ENCODE results near the gene ITGAL.
"Not testable (repeated sequence)": the region's sequence is repeated elsewhere in the genome, so short reads cannot be mapped to it uniquely, and the experiment has no call there.

The ITGAL gene

DNA sequence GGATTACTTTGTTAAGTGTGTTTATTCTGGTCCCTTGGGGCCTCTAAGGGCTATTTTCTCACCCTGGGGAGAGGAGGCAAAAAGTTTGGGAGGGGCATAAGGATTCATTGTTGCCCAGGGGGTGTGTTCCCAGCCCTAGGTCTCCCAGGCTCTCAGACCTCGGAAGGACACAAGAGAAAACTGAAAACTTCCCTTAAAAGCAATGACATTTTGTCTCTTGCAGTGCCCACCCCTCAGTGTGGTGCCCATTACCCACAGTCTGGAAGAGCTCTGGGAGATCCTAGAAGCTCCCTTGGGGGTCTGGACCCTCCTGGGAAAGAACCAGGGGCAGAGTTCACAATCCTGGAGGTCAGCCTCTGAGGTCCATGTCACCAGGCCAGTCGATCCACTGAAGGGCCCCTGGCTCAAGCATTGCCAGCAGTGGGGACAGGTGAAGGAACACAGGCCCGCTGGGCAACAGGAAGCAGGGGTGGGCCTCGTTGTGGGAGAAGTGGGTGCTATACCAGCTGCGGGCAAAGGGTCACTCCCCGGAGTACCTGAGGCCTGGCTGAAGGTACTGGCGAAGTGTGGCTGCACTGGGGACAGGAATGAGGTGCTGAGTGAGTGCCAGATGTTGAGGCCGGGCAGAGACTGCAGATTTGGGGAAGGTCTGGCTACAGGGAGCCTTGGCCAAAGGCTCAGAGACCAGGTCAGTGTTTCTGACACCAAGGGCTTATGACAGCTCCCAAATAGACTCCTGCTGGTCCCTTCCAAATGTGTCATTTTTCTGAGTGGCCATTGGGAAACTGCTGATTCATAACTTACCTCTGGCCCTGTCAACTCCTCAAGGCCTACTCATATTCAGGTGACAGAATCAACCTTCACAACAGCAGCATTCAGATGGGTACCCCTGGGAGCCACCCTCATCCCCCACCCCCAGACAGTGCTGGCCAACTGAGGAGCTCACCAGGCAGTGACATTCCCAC is 66.7 kb downstream of the ITGAL start:
- Histone ChIP-seq H3K4me3 (ENCODE audit: low read depth, low read length) (no peak overlapping the region), H3K4me1 (ENCODE audit: control insufficient read depth, insufficient read depth, low read length) (peaks cover 46% of the 10 kb centered on the region), H3K9ac (ENCODE audit: low read length) (no peak overlapping the region), H3K9me3 (ENCODE audit: control insufficient read depth, insufficient read depth, low read depth, low read length) (no peaks in the 10 kb centered on the region), H3K36me3 (ENCODE audit: control insufficient read depth, insufficient read depth, low read length) (no peaks in the 10 kb centered on the region), H3K27ac (ENCODE audit: low read depth, low read length) (no peak overlapping the region), H3K27me3 (ENCODE audit: control insufficient read depth, insufficient read depth, low read length) (no peaks in the 10 kb centered on the region)

DNA sequence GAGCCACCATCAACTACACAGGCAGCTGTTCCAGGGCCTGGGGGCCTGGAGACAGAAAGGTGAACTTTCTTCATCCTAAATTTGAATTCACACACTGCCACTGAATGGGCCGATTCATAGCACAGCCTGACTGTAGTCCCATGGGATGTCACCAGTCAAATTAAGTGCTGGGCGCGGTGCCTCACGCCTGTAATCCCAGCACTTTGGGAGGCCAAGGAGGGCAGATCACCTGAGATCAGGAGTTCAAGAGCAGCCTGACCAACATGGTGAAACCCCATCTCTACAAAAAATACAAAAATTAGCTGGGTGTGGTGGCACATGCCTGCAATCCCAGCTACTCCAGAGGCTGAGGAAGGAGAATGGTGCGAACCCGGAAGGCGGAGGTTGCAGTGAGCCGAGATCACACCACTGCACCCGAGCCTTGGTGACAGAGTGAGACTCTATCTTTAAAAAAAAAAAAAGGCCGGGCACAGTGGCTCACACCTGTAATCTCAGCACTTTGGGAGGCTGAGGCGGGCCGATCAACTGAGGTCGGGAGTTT is 67.5 kb downstream of the ITGAL start:
- H3K9ac ChIP-seq (ENCODE audit: low read length); H3K4me3 ChIP-seq (ENCODE audit: low read depth, low read length); H3K27ac ChIP-seq (ENCODE audit: low read depth, low read length); H3K27me3 ChIP-seq (ENCODE audit: control insufficient read depth, insufficient read depth, low read length); H3K9me3 ChIP-seq (ENCODE audit: control insufficient read depth, insufficient read depth, low read depth, low read length); H3K36me3 ChIP-seq (ENCODE audit: control insufficient read depth, insufficient read depth, low read length): not testable (repeated sequence)
- H3K4me1 ChIP-seq (ENCODE audit: control insufficient read depth, insufficient read depth, low read length): peaks cover 49% of the 10 kb centered on the region

DNA sequence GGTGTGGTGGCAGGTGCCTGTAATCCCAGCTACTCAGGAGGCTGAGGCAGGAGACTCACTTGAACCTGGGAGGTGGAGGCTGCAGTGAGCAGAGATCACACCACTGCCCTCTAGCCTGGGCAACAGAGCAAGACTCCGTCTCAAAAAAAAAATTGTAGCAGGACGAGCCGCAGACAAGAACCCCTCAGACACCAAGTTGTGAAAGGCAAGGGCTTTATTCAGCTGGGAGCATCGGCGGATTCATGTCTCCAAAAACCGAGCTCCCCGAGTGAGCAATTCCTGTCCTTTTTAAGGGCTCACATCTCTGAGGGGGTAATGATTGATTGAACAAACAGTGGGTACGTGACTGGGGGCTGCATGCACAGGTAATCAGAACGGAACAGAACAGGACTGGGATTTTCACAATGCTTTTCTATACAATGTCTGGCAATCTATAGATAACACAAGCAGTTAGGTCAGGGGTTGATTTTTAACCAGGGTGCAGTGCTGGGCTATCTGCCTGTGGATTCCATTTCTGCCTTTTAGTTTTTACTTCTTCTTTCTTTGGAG is 68.4 kb downstream of the ITGAL start:
- H3K4me3 ChIP-seq (ENCODE audit: low read depth, low read length); H3K27me3 ChIP-seq (ENCODE audit: control insufficient read depth, insufficient read depth, low read length); H3K9ac ChIP-seq (ENCODE audit: low read length); H3K27ac ChIP-seq (ENCODE audit: low read depth, low read length); H3K36me3 ChIP-seq (ENCODE audit: control insufficient read depth, insufficient read depth, low read length); H3K9me3 ChIP-seq (ENCODE audit: control insufficient read depth, insufficient read depth, low read depth, low read length): not testable (repeated sequence)
- peaks cover 44% of the 10 kb centered on the region for H3K4me1 ChIP-seq (ENCODE audit: control insufficient read depth, insufficient read depth, low read length)

DNA sequence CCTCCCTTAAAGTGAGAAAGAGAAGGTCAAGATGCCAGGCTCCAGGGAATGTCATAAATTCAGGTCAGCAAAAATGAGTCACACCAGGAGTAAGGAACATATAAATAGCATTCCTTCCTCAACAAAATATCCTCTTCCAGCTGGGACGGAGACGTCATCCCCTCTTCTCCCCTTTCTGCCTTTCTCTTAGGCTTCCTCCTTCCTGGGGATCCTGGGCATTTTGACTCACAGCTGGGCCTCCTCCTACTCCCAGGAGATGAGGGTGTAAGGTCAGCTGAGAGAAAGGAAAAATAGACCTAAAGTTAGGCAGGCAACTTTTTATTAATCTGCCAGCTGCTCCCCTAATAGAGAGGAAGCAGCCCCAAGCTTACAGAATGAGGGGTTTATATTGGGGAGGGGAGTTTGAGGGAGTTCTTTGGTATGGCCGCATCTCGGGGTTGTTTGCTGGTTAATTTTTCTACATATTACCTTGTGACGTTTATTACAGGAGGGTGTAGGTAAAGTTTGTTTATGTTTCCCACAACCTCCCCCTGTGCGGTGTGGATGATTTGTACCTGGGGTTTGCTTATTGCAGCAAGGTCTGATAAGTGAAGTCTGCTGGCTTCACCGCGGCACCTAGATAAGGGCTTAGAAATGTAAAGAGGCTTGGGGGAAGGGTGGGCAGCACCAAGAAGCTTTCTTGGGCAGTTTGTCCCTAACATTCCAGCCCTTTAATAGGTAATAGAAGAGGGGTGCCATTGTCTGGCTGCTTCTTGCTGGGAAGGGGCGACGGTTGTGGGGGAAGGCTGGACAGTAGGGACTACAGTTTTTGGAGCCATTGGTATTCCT is 69.2 kb downstream of the ITGAL start:
- Histone ChIP-seq H3K27me3 (ENCODE audit: control insufficient read depth, insufficient read depth, low read length) (no peaks in the 10 kb centered on the region), H3K27ac (ENCODE audit: low read depth, low read length) (no peak overlapping the region; the same call in 1 of the 2 replicates), H3K36me3 (ENCODE audit: control insufficient read depth, insufficient read depth, low read length) (no peaks in the 10 kb centered on the region), H3K4me3 (ENCODE audit: low read depth, low read length) (peak overlapping the region; percentile 12), H3K9ac (ENCODE audit: low read length) (peak overlapping the region; percentile 18), H3K4me1 (ENCODE audit: control insufficient read depth, insufficient read depth, low read length) (peaks cover 42% of the 10 kb centered on the region), H3K9me3 (ENCODE audit: control insufficient read depth, insufficient read depth, low read depth, low read length) (no peaks in the 10 kb centered on the region)

DNA sequence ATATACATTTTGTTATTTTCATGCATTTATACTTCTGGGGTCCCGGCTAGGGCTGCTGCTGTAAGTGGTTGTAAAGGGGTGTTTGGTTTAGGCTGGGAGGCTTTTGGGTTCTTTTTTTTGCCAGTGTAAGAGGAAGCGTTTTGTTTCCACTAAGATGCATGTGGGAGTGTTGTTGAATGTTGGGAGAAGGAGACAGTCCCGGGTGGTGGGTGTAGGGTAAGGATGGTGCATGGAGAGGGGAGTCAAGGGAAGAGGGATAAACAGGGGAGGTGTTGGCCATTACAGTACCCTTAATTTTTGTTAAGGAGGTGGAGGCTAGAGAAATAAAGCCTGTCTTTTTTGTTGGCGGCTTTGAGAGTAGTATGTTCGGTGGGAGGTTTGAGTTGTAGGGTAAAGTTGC is 70.5 kb downstream of the ITGAL start:
- H3K4me1 ChIP-seq (ENCODE audit: control insufficient read depth, insufficient read depth, low read length): peaks cover 45% of the 10 kb centered on the region
- H3K27me3 ChIP-seq (ENCODE audit: control insufficient read depth, insufficient read depth, low read length): no peaks in the 10 kb centered on the region
- H3K27ac ChIP-seq (ENCODE audit: low read depth, low read length): no peak overlapping the region
- no peaks in the 10 kb centered on the region for H3K9me3 ChIP-seq (ENCODE audit: control insufficient read depth, insufficient read depth, low read depth, low read length)
- H3K36me3 ChIP-seq (ENCODE audit: control insufficient read depth, insufficient read depth, low read length): no peaks in the 10 kb centered on the region
- no peak overlapping the region for H3K9ac ChIP-seq (ENCODE audit: low read length)
- no peak overlapping the region for H3K4me3 ChIP-seq (ENCODE audit: low read depth, low read length)

DNA sequence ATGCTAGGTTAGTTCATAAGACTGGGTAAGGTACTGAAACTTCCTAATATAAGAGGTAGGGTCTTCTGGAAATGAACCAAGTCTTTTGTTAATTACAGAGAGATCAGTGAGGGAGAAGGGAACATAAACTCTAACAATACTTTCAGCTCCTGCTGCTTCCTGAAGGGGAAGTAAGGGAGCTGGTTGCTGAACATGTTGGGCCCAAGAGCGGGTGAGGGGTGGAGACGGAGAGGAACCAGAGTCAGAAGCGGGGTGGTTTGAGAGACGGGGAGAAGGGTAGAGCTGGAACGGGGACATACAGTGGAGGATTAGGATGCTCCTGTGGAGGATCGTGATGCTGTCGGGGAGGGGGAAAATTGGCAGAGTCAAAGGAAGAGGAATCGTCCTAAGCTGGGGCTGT is 73.6 kb downstream of the ITGAL start:
- Histone ChIP-seq H3K4me1 (ENCODE audit: control insufficient read depth, insufficient read depth, low read length) (peaks cover 54% of the 10 kb centered on the region), H3K9me3 (ENCODE audit: control insufficient read depth, insufficient read depth, low read depth, low read length) (no peaks in the 10 kb centered on the region), H3K27ac (ENCODE audit: low read depth, low read length) (no peak overlapping the region), H3K27me3 (ENCODE audit: control insufficient read depth, insufficient read depth, low read length) (no peaks in the 10 kb centered on the region), H3K4me3 (ENCODE audit: low read depth, low read length) (no peak overlapping the region), H3K36me3 (ENCODE audit: control insufficient read depth, insufficient read depth, low read length) (no peaks in the 10 kb centered on the region), H3K9ac (ENCODE audit: low read length) (no peak overlapping the region)

DNA sequence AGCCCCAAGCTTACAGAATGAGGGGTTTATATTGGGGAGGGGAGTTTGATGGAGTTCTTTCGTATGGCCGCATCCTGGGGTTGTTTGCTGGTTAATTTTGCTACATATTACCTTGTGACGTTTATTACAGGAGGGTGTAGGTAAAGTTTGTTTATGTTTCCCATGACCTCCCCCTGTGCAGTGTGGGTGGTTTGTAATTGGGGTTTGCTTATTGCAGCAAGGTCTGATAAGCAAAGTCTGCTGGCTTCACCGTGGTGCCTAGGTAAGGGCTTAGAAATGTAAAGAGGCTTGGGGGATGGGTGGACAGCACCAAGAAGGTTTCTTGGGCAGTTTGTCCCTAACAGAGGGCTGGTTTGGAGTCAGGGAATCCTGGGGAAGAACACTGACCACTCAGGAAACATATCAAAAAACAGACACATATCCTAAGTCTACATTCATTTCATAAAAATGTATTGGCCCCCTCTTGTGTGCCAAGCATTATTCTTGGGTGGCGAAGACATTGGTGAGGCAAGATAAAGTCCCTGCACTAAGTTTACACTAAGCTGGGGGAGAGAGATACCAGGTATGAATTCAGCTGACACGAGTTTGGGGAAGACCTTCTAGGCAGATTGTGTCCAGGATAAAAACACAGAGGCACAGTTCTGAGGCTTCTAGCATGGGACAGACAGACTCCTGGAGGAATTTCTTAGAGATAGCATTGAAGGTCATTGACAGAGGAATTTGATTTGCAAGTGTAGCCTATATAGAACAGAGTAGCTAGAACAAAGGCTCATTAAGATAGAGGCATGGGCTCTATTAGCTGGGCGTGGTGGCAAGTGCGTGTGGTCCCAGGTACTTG is 76.1 kb downstream of the ITGAL start:
- H3K27me3 ChIP-seq (ENCODE audit: control insufficient read depth, insufficient read depth, low read length): no peaks in the 10 kb centered on the region
- no peak overlapping the region for H3K9ac ChIP-seq (ENCODE audit: low read length)
- no peaks in the 10 kb centered on the region for H3K9me3 ChIP-seq (ENCODE audit: control insufficient read depth, insufficient read depth, low read depth, low read length)
- no peak overlapping the region for H3K27ac ChIP-seq (ENCODE audit: low read depth, low read length)
- peaks cover 4% of the 10 kb centered on the region for H3K36me3 ChIP-seq (ENCODE audit: control insufficient read depth, insufficient read depth, low read length)
- no peak overlapping the region for H3K4me3 ChIP-seq (ENCODE audit: low read depth, low read length)
- peaks cover 37% of the 10 kb centered on the region for H3K4me1 ChIP-seq (ENCODE audit: control insufficient read depth, insufficient read depth, low read length)

DNA sequence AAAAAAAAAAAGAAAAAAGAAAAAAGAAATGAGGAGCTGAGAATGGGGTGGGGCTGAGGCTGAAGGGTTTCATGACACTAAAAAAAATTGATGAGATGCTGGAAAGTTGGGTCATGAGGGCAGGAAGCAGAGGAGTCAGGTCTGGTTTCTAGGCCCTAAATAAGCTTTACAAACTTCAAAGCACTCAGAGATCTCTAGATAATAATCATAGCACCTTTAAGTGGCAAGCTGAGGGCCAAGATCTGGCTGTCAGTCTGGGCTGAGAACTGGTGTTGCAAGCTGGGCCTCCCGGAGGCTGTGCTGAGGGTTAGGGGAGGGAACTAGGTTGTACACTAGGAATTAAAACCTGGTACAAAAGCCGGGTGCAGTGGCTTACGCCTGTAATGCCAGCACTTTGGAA is 79.2 kb downstream of the ITGAL start:
- no peaks in the 10 kb centered on the region for H3K27me3 ChIP-seq (ENCODE audit: control insufficient read depth, insufficient read depth, low read length)
- H3K9me3 ChIP-seq (ENCODE audit: control insufficient read depth, insufficient read depth, low read depth, low read length): no peaks in the 10 kb centered on the region
- no peak overlapping the region for H3K4me3 ChIP-seq (ENCODE audit: low read depth, low read length)
- no peak overlapping the region for H3K9ac ChIP-seq (ENCODE audit: low read length)
- no peak overlapping the region for H3K27ac ChIP-seq (ENCODE audit: low read depth, low read length)
- peaks cover 27% of the 10 kb centered on the region for H3K36me3 ChIP-seq (ENCODE audit: control insufficient read depth, insufficient read depth, low read length)
- peaks cover 30% of the 10 kb centered on the region for H3K4me1 ChIP-seq (ENCODE audit: control insufficient read depth, insufficient read depth, low read length)

DNA sequence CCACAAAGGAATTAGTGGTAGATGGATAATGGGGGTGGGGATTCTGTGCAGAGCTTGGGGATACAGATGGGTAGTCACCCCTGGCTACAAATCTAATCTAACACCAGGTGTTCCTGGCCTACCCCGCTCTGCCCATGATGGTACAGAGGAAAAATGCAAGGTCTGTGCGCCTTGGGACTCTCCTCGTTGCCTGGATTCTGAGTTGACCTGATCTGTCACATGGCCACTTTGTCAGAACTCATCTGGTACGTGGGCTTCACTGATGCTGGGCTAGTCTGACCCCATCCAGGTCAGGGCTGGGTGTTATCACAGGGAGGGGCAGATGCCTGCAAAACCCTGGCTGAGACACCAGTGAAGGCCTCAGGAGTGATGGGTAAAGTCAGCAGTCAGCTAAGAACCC is 80.4 kb downstream of the ITGAL start:
- Histone ChIP-seq H3K4me1 (ENCODE audit: control insufficient read depth, insufficient read depth, low read length) (peaks cover 28% of the 10 kb centered on the region), H3K27ac (ENCODE audit: low read depth, low read length) (no peak overlapping the region), H3K27me3 (ENCODE audit: control insufficient read depth, insufficient read depth, low read length) (no peaks in the 10 kb centered on the region), H3K36me3 (ENCODE audit: control insufficient read depth, insufficient read depth, low read length) (peaks cover 27% of the 10 kb centered on the region), H3K9me3 (ENCODE audit: control insufficient read depth, insufficient read depth, low read depth, low read length) (no peaks in the 10 kb centered on the region), H3K4me3 (ENCODE audit: low read depth, low read length) (no peak overlapping the region), H3K9ac (ENCODE audit: low read length) (no peak overlapping the region)

DNA sequence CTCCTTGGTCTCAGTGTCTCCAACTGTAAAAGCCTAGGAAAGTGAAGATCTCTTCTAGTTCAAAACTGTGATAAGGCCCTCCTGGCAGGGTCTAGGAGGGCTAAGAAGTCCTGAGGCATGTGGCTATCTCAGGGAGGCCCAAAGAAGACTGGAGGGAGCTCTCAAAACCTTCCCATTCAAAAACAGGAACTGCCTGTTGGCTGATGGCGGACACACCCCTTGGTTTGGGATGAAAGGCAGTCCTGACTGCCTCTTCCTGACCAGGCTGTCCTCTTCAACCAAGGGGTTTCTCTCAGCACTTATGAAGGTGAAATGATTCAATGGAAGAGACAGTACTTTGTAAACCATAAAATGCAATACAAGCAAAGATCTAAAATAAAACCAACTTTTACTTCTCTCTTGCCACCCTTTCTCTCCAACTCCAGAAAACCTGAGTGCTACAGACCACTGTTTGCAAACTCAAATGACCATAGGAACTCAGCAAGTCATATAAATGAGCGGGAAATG is 80.9 kb downstream of the ITGAL start:
- peaks cover 27% of the 10 kb centered on the region for H3K36me3 ChIP-seq (ENCODE audit: control insufficient read depth, insufficient read depth, low read length)
- H3K27ac ChIP-seq (ENCODE audit: low read depth, low read length): no peak overlapping the region
- H3K9me3 ChIP-seq (ENCODE audit: control insufficient read depth, insufficient read depth, low read depth, low read length): no peaks in the 10 kb centered on the region
- H3K27me3 ChIP-seq (ENCODE audit: control insufficient read depth, insufficient read depth, low read length): no peaks in the 10 kb centered on the region
- H3K4me3 ChIP-seq (ENCODE audit: low read depth, low read length): no peak overlapping the region
- no peak overlapping the region for H3K9ac ChIP-seq (ENCODE audit: low read length)
- peaks cover 25% of the 10 kb centered on the region for H3K4me1 ChIP-seq (ENCODE audit: control insufficient read depth, insufficient read depth, low read length)
